ENCODE measurements around the gene MAP2.
A peak's percentile ranks its signal among the peaks of the same experiment; 100 is the strongest.

Gene MAP2

GRCh38 chr2:209753020-209753419 is 329.2 kb downstream of the MAP2 start:
- DNase-seq: no peak

- no peak for DNase-seq
Observed at GRCh38 chr2:209757163-209757562, 333.3 kb downstream of the MAP2 start.

DNA sequence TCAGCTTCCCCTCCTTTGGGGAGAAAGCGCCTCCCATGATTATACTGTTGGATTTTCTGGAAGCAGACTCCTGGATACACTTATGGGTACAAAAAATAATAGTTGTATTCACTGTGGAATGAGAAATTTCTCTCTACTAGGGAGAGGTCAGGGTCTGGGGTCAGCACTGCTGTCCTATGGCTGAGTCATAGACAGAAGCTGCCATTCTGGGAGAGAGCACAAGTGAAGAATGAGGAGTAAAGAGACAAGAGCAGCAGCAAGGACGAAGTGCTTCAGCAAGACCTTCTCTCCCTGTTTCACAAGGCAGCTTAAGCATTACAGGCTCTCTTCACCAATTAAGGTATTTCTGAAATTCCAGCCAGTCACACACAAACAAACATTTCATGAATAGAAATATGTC is 337.7 kb downstream of the MAP2 start:
- DNase-seq: no peak

DNA sequence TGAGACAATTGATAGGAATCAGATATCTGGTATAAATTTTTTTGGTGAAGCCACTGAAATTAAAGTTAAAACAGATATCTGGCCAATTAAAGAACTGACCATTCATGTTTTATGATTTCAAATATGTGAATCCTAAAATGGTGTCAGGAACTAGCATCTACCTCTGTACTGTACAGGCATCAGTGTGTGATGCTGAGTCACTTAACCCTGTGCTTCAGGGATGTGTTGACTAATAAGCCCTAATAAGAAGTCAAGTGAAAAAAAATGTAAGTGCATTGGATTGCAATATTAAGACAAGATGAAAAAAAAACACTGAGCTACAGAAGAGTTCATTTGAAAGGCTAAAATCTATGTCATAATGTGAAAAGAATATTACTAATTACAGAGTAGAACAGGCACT is 338.7 kb downstream of the MAP2 start:
- DNase-seq: no peak

GRCh38 chr2:209763106-209763505 is 339.3 kb downstream of the MAP2 start:
- no peak for DNase-seq

DNA sequence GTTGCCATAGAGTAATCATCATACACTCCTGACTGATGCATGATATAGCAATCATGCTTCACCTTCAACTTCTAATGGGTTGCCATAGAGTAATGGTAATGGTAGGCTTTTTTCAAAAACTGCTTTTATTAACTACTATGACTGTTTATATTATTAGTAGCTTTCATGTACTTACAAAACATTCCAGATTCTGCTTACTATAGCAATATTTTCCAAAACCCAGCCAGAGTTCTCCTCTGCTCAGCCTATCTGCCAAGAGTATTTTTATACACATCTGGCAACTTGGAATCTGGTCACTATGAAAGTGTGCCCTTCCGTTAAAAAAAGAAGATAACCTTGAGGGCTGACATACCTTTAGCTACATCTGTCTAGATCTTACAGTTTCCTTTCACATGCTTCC is 342.8 kb downstream of the MAP2 start:
- DNase-seq: no peak

DNA sequence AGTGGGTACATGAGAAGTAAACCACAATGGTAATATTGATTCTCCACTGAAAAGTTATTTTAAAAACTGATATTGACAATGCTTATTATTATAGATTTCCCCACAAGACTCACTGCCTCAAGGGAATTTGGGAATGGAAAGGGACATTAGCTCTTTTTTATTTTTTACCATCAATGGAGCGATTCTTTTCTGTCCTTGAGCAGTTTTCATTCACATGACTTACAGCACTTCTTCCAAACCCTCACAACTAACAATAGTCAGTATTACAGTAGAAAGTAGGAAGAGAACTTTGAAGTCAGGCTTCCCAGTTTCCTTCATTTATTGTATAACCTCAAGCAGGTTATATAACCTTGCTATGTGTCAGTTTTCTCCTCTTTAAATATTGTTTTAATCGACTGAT is 343.5 kb downstream of the MAP2 start:
- DNase-seq: no peak

- DNase-seq: no peak
Observed at GRCh38 chr2:209768557-209768956, 344.7 kb downstream of the MAP2 start.

- DNase-seq: peak; percentile 54
Observed at GRCh38 chr2:209771474-209772289, 347.8 kb downstream of the MAP2 start, which contains the start of gene UNC80. UNC80 (plus strand) TSS chr2:209771832; CDS start chr2:209772073, 241 bp downstream.

- DNase-seq: peak; percentile 59
Observed at GRCh38 chr2:209772290-209772685, 348.4 kb downstream of the MAP2 start.

GRCh38 chr2:209773377-209773776 is 349.5 kb downstream of the MAP2 start:
- peak; percentile 16 for DNase-seq

Data from NCI-H526 treated with DMSO at 0.1 percent for 48 hours (cell line).